Fibroblast of mammary gland (primary cell): ENCODE results near the gene BEAN1.

ENCODE experiments used
- DNase-seq: peaks from one replicate; pipeline ENCODE4 v3.0.0-alpha.2; 2010; ENCODE audit warnings: low read depth
- H3K4me3 ChIP-seq: 2 replicates; pipeline ENCODE4 v1.5.1; 2011; ENCODE audit warnings: low read depth, mild to moderate bottlenecking, low read length, moderate library complexity; ENCODE audit not compliant: control insufficient read depth
- CTCF ChIP-seq: conservative IDR thresholded peaks from 2 replicates; pipeline ENCODE4 v1.5.1; 2011; ENCODE audit warnings: low read depth, low read length, inconsistent platforms; ENCODE audit not compliant: control insufficient read depth, insufficient read depth

BEAN1 gene

GRCh38 chr16:66402591-66403230 is 24.4 kb upstream of the BEAN1 start:
- no peak for DNase-seq
- no peak for TF ChIP-seq CTCF

DNA sequence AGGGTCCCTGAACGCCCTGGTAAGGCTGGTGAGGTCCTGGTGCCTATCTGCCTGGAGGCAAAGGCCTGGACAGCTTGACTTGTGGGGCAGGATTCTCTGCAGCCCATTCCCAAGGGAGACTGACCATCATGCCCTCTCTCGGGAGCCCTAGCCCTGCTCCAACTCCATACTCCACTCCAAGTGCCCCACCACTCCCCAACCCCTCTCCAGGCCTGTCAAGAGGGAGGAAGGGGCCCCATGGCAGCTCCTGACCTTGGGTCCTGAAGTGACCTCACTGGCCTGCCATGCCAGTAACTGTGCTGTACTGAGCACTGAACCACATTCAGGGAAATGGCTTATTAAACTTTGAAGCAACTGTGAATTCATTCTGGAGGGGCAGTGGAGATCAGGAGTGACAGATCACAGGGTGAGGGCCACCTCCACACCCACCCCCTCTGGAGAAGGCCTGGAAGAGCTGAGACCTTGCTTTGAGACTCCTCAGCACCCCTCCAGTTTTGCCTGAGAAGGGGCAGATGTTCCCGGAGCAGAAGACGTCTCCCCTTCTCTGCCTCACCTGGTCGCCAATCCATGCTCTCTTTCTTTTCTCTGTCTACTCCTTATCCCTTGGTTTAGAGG is 23.5 kb upstream of the BEAN1 start:
- no peak overlapping the region for H3K4me3 ChIP-seq
- DNase-seq, result no peak
- TF ChIP-seq CTCF, result no peak

More at GRCh38 chr16:66402591-66403230, 24.4 kb upstream of the BEAN1 start:
- no peak overlapping the region for H3K4me3 ChIP-seq

GRCh38 chr16:66405057-66405783 is 21.9 kb upstream of the BEAN1 start:
- DNase-seq, result no peak
- no peak overlapping the region for H3K4me3 ChIP-seq
- TF ChIP-seq CTCF, result no peak

DNA sequence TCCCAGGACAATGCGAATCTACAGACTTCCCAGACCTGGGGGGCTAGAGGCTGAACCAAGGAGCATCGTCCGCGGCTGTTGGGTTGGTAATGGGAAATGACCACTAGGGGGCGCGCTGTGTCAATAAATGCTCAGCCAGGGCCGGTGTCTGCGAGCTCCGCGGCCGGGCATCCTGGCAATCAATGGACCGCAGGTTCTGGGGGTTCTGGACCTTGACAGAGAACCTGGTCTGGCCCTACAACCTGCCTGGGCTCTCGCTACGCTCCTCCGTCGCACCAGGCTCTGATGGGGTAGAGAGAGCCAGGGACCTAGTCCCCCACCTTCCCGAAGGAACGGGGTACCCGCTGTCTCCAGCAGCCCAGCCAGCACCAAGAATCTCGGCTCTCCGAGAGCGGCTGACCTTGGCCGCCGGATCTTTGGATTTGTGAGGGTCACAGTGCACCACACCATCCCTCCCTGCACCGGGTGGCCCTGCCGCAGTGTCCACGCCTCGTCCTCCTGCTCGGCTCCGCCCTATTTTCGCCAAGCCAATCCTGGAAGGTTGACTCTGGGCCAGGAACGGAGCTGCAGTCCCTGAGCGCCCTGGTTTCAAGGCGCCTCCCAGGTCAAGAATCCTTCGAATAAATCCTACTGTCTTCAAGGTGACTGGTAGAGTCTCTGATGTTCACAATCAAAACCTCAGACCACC is 20.4 kb upstream of the BEAN1 start:
- TF ChIP-seq CTCF, result peak; percentile 66
- H3K4me3 ChIP-seq, result peak overlapping the region; percentile 68
- DNase-seq, result peak; percentile 59

GRCh38 chr16:66408163-66409048 is 18.7 kb upstream of the BEAN1 start:
- peak; percentile 86 for DNase-seq
- TF ChIP-seq CTCF, result no peak
- H3K4me3 ChIP-seq, result no peak overlapping the region

- no peak for TF ChIP-seq CTCF
- H3K4me3 ChIP-seq, result no peak overlapping the region
- DNase-seq, result peak; percentile 61
Observed at GRCh38 chr16:66409156-66409555, 17.9 kb upstream of the BEAN1 start.
